HepG2 (cell line): ENCODE results near the gene DHRS4L2. TPM values are rescaled to one million over a fixed set of nuclear protein-coding genes. Genes with fewer than 3 reads are reported as not detected.
"Not testable (repeated sequence)": the region's sequence is repeated elsewhere in the genome, so short reads cannot be mapped to it uniquely, and the experiment has no call there.

Experiments used
- EP300 ChIP-seq, 3 experiments: sonication (generic) in 1 of 3; formaldehyde crosslinking in 1 of 3; IDR thresholded peaks; 2 replicates each; pipeline versions ENCODE4 v1.5.1 to v1.6.1; 2011 to 2020; ENCODE audit warnings: low read depth in 2 of 3, low read length in 2 of 3, borderline replicate concordance in 1 of 3, improper control_type of control experiment in 1 of 3, mild to moderate bottlenecking in 1 of 3, missing genetic modification reagents in 1 of 3, moderate library complexity in 1 of 3
- FUBP1 ChIP-seq: sonication (generic); formaldehyde crosslinking; IDR thresholded peaks from 2 replicates; pipeline ENCODE4 v1.5.1; 2020; ENCODE audit warnings: missing genetic modification reagents, mild to moderate bottlenecking, borderline replicate concordance
- GFI1 ChIP-seq: sonication (generic); formaldehyde crosslinking; IDR thresholded peaks from 2 replicates; pipeline ENCODE4 v1.5.0; 2020; ENCODE audit warnings: missing genetic modification reagents, mild to moderate bottlenecking, borderline replicate concordance
- IKZF5 ChIP-seq: IDR thresholded peaks from 2 replicates; pipeline ENCODE4 v1.6.1; 2018; ENCODE audit warnings: missing genetic modification reagents, mild to moderate bottlenecking, missing compliant biosample characterization
- IRF2 ChIP-seq: IDR thresholded peaks from 2 replicates; pipeline ENCODE4 v1.6.1; 2018; ENCODE audit warnings: missing genetic modification reagents, missing compliant biosample characterization
- KLF13 ChIP-seq: sonication (generic); formaldehyde crosslinking; IDR thresholded peaks from 2 replicates; pipeline ENCODE4 v1.4.0; 2020; ENCODE audit warnings: mild to moderate bottlenecking, missing genetic modification reagents
- PITX1 ChIP-seq: sonication (generic); formaldehyde crosslinking; IDR thresholded peaks from 2 replicates; pipeline ENCODE4 v1.5.1; 2020; ENCODE audit warnings: mild to moderate bottlenecking, missing genetic modification reagents
- TFDP2 ChIP-seq: sonication (generic); formaldehyde crosslinking; IDR thresholded peaks from 2 replicates; pipeline ENCODE4 v1.4.0; 2020; ENCODE audit warnings: missing genetic modification reagents
- ZBED4 ChIP-seq: sonication (generic); formaldehyde crosslinking; IDR thresholded peaks from 2 replicates; pipeline ENCODE4 v1.4.0; 2020; ENCODE audit warnings: missing genetic modification reagents, borderline replicate concordance
- ZC3H4 ChIP-seq: sonication (generic); formaldehyde crosslinking; IDR thresholded peaks from 2 replicates; pipeline ENCODE4 v1.4.0; 2020; ENCODE audit warnings: missing genetic modification reagents, borderline replicate concordance
- ZNF230 ChIP-seq: sonication (generic); formaldehyde crosslinking; IDR thresholded peaks from 2 replicates; pipeline ENCODE4 v1.4.0; 2020; ENCODE audit warnings: mild to moderate bottlenecking, missing genetic modification reagents
- ZNF331 ChIP-seq: sonication (generic); formaldehyde crosslinking; IDR thresholded peaks from 2 replicates; pipeline ENCODE4 v1.4.0; 2020; ENCODE audit warnings: missing genetic modification reagents
- ZNF574 ChIP-seq: sonication (generic); formaldehyde crosslinking; IDR thresholded peaks from 2 replicates; pipeline ENCODE4 v1.4.0; 2020; ENCODE audit warnings: missing genetic modification reagents
- ZNF616 ChIP-seq: sonication (generic); formaldehyde crosslinking; IDR thresholded peaks from 2 replicates; pipeline ENCODE4 v1.5.0; 2020; ENCODE audit warnings: low read depth, mild to moderate bottlenecking, missing genetic modification reagents
- ZNF768 ChIP-seq: sonication (generic); formaldehyde crosslinking; IDR thresholded peaks from 2 replicates; pipeline ENCODE4 v1.4.0; 2020; ENCODE audit warnings: missing genetic modification reagents
- ZSCAN31 ChIP-seq: sonication (generic); formaldehyde crosslinking; IDR thresholded peaks from 2 replicates; pipeline ENCODE4 v1.5.0; 2020; ENCODE audit warnings: low read depth, mild to moderate bottlenecking, missing genetic modification reagents
- polyA plus RNA-seq, 8 experiments: library from polyadenylated mRNA; depleted of rRNA in 3 of 8; stranded (reverse) in 7 of 8; unstranded in 1 of 8; fragments of >200 nt; fragmentation: Illumina TruSeq in 4 of 8; extraction: Trizol in 4 of 8; gene quantifications; 2 replicates each; pipeline versions ENCODE4 v1.2.1 to v1.2.3, GENCODE V29; 2011 to 2016; ENCODE audit warnings: low read depth in 4 of 8, missing spikeins in 1 of 8, mixed read lengths in 1 of 8; ENCODE audit not compliant: insufficient read depth in 1 of 8
- total RNA-seq, 5 experiments: library from RNA; depleted of rRNA; stranded (reverse); fragments of >200 nt; fragmentation: Illumina TruSeq; extraction: Trizol; gene quantifications; 2 replicates each; pipeline ENCODE4 v1.2.3, GENCODE V29; 2016; ENCODE audit warnings: low read depth in 1 of 5

DHRS4L2 gene
- total and polyA plus RNA-seq, 2 of the 13 experiments (the other 11 are each of a cell fraction or from before 2014, with no cell fraction given), result 24.7 to 38.2 TPM

GRCh38 chr14:23988607-23989363 lies at the start of gene DHRS4L2 (continued):
- TF ChIP-seq KLF13 (CRISPR knock-in tag), result peak; percentile 89; the same call in 1 of the 2 replicates
- TF ChIP-seq ZSCAN31 (CRISPR knock-in tag), result peak; percentile 57; the same call in 1 of the 2 replicates
- not testable (repeated sequence) for TF ChIP-seq EP300 (IDR thresholded peaks at IDR 0.05; ENCODE audit: low read depth in 2 of 2, low read length in 2 of 2)
- TF ChIP-seq EP300 (CRISPR knock-in tag; IDR thresholded peaks at IDR 0.05; ENCODE audit: borderline replicate concordance), result peak; percentile 48; the same call in 1 of the 2 replicates
- peak; percentile 85; the same call in 1 of the 2 replicates for TF ChIP-seq ZNF768 (CRISPR knock-in tag)
- TF ChIP-seq TFDP2, result peak; percentile 97
- TF ChIP-seq ZNF230 (CRISPR knock-in tag), result peak; percentile 67; the same call in 1 of the 2 replicates
- peak; percentile 65; the same call in 1 of the 2 replicates for TF ChIP-seq ZBED4
- TF ChIP-seq ZNF331 (CRISPR knock-in tag), result peak; percentile 19; the same call in 1 of the 2 replicates
- TF ChIP-seq GFI1, result peak; percentile 28; the same call in 1 of the 2 replicates
- peak; percentile 89 for TF ChIP-seq ZNF616 (CRISPR knock-in tag)
- peak; percentile 87 for TF ChIP-seq PITX1
- TF ChIP-seq FUBP1 (CRISPR knock-in tag), result peak; percentile 98
- 0 out of 2 replicates have a peak, but pooled peaks have one; percentile 26 for TF ChIP-seq ZC3H4 (CRISPR knock-in tag)
- peak; percentile 79 for TF ChIP-seq IRF2 (CRISPR knock-in tag)
- TF ChIP-seq IKZF5 (CRISPR knock-in tag), result peak; percentile 70
- TF ChIP-seq ZNF574, result peak; percentile 89
